NOMO-1 treated with DMSO at 0.1 percent for 48 hours (cell line): Measurements from ENCODE around the gene DAB2IP.
A peak's percentile ranks its signal among the peaks of the same experiment; 100 is the strongest.

Source experiments
- DNase-seq: peaks from one replicate; lab custom pipeline; 2025; ENCODE audit not compliant: unreplicated experiment; lab: John Stamatoyannopoulos, UW

The DAB2IP gene

GRCh38 chr9:121720311-121721057 is 69.0 kb downstream of the DAB2IP start:
- peak; percentile 14 for DNase-seq

- no peak for DNase-seq
These were observed 69.6 kb downstream of the DAB2IP start for GRCh38 chr9:121721058-121721350.

GRCh38 chr9:121721770-121722169 is 70.3 kb downstream of the DAB2IP start:
- no peak for DNase-seq

- no peak for DNase-seq
These were observed 73.8 kb downstream of the DAB2IP start for GRCh38 chr9:121725008-121725775.

GRCh38 chr9:121727295-121728020 is 76.0 kb downstream of the DAB2IP start:
- DNase-seq, result no peak

GRCh38 chr9:121728916-121729315 is 77.5 kb downstream of the DAB2IP start:
- DNase-seq, result no peak

- no peak for DNase-seq
These were observed 78.5 kb downstream of the DAB2IP start for GRCh38 chr9:121729769-121730562.

- no peak for DNase-seq
These were observed 79.7 kb downstream of the DAB2IP start for GRCh38 chr9:121731090-121731489.

GRCh38 chr9:121731919-121732318 is 80.5 kb downstream of the DAB2IP start:
- DNase-seq, result no peak

GRCh38 chr9:121732389-121732788 is 81.0 kb downstream of the DAB2IP start:
- no peak for DNase-seq

GRCh38 chr9:121732886-121733285 is 81.5 kb downstream of the DAB2IP start:
- no peak for DNase-seq

- DNase-seq, result no peak
These were observed 83.0 kb downstream of the DAB2IP start for GRCh38 chr9:121734465-121734864.

- peak; percentile 5 for DNase-seq
These were observed 83.8 kb downstream of the DAB2IP start for GRCh38 chr9:121735065-121735792.

- DNase-seq, result no peak
These were observed 84.6 kb downstream of the DAB2IP start for GRCh38 chr9:121735793-121736770.

- DNase-seq, result no peak
These were observed 85.6 kb downstream of the DAB2IP start for GRCh38 chr9:121736934-121737462.

- DNase-seq, result no peak
These were observed 86.1 kb downstream of the DAB2IP start for GRCh38 chr9:121737481-121737931.

GRCh38 chr9:121738411-121738810 is 87.0 kb downstream of the DAB2IP start:
- DNase-seq, result no peak

- DNase-seq, result no peak
These were observed 87.5 kb downstream of the DAB2IP start for GRCh38 chr9:121738968-121739367.

GRCh38 chr9:121739971-121740370 is 88.5 kb downstream of the DAB2IP start:
- DNase-seq, result no peak
